T-cell (primary cell): ENCODE results near the gene ARHGAP24. TPM values are rescaled to one million over a fixed set of nuclear protein-coding genes. Genes with fewer than 3 reads are reported as not detected.

Source experiments
- ATAC-seq, 4 experiments: fragments of 200-7000 bp in 3 of 4; fragments of 150-1000 bp in 1 of 4; cut with Tn5 transposase; replicated peaks in 1 of 4; 1 replicate in 3 of 4; 2 replicates in 1 of 4; pipeline ENCODE4 v1.10.0; 2021; ENCODE audit warnings: moderate library complexity in 3 of 4, mild to moderate bottlenecking in 2 of 4, moderate number of reproducible peaks in 1 of 4
- CTCF ChIA-PET, 2 donors: fragments of 300-600 bp; sonication (Branson Sonifier 250); formaldehyde crosslinking; loops; one replicate each; lab custom pipeline; 2022; ENCODE audit warnings: antibody characterized with exemption in 2 of 2; lab: Charles Lee
- POLR2A ChIA-PET, 2 donors: fragments of 300-600 bp; sonication (Branson Sonifier 250); formaldehyde crosslinking; loops; one replicate each; lab custom pipeline; 2022; ENCODE audit warnings: antibody characterized with exemption in 2 of 2; lab: Charles Lee
- DNase-seq, 35 experiments: peaks; one replicate each; pipeline versions ENCODE4 v3.0.0 to v3.0.0-alpha.2; 2013 to 2023
- H3K27ac ChIP-seq: one replicate; pipeline ENCODE4 v1.5.1; 2013; ENCODE audit warnings: low read length
- H3K27me3 ChIP-seq, 2 experiments: replicated peaks in 1 of 2; 1 replicate in 1 of 2; 2 replicates in 1 of 2; pipeline versions ENCODE4 v1.6.1 to v1.7.0; 2013; ENCODE audit warnings: low read length in 1 of 2, mixed read lengths in 1 of 2; ENCODE audit not compliant: control insufficient read depth in 2 of 2, insufficient read depth in 2 of 2; ENCODE audit errors: extremely low read depth in 1 of 2
- H3K36me3 ChIP-seq, 2 donors: 1 replicate in 1 of 2; 2 replicates in 1 of 2; pipeline versions ENCODE4 v1.6.1 to v1.7.0; 2013; ENCODE audit warnings: low read length in 1 of 2; ENCODE audit not compliant: control insufficient read depth in 2 of 2, insufficient read depth in 1 of 2; ENCODE audit errors: extremely low read depth in 1 of 2
- H3K4me1 ChIP-seq, 2 experiments: 1 replicate in 1 of 2; 2 replicates in 1 of 2; pipeline versions ENCODE4 v1.6.1 to v1.7.0; 2013; ENCODE audit warnings: low read length in 2 of 2, mixed read lengths in 1 of 2; ENCODE audit not compliant: insufficient read depth in 2 of 2, control insufficient read depth in 1 of 2; ENCODE audit errors: extremely low read depth in 1 of 2
- H3K4me3 ChIP-seq, 2 donors: 1 replicate in 1 of 2; 2 replicates in 1 of 2; pipeline versions ENCODE4 v1.5.1 to v1.7.0; 2013; ENCODE audit warnings: mild to moderate bottlenecking in 2 of 2, low read length in 1 of 2, moderate library complexity in 1 of 2; ENCODE audit not compliant: control insufficient read depth in 1 of 2; ENCODE audit errors: extremely low read depth in 1 of 2
- H3K9me3 ChIP-seq: 2 replicates; pipeline ENCODE4 v1.7.0; 2013
- H3K27ac Mint-ChIP-seq, 2 donors: one replicate each; pipeline ENCODE4 v1.8.0; 2020 to 2021; ENCODE audit warnings: mild to moderate bottlenecking in 2 of 2, mixed read lengths in 2 of 2
- H3K27me3 Mint-ChIP-seq, 2 donors: one replicate each; pipeline ENCODE4 v1.8.0; 2021 to 2022; ENCODE audit warnings: mixed read lengths in 2 of 2
- H3K36me3 Mint-ChIP-seq: one replicate; pipeline ENCODE4 v1.8.0; 2021; ENCODE audit warnings: mixed read lengths
- H3K4me1 Mint-ChIP-seq, 3 donors: one replicate each; pipeline ENCODE4 v1.8.0; 2020 to 2022; ENCODE audit warnings: mixed read lengths in 3 of 3, mild to moderate bottlenecking in 1 of 3
- H3K4me3 Mint-ChIP-seq, 3 donors: one replicate each; pipeline ENCODE4 v1.8.0; 2020 to 2022; ENCODE audit warnings: mild to moderate bottlenecking in 3 of 3, mixed read lengths in 3 of 3, moderate library complexity in 3 of 3
- H3K9me3 Mint-ChIP-seq, 3 donors: one replicate each; pipeline ENCODE4 v1.8.0; 2020 to 2022; ENCODE audit warnings: mixed read lengths in 3 of 3
- WGBS: methylation state at CpG from one replicate; pipeline ENCODE4 v1.1.5; 2013; ENCODE audit warnings: missing lambda C conversion rate; ENCODE audit not compliant: insufficient coverage; 5-methylcytosine and 5-hydroxymethylcytosine counted together
- total RNA-seq, 35 experiments: library from RNA in 6 of 35; stranded (reverse) in 6 of 35; fragments of 120-200 nt in 1 of 35; gene quantifications; one replicate each; pipeline versions ENCODE4 v1.2.1 to v1.2.4 and lab custom pipeline; 2013 to 2026

Gene ARHGAP24
- total RNA-seq, 5 donors from 2014 or later (not counting 1 experiment from before 2014, with no cell fraction given), result 0.45 to 2.7 (median 1.8) TPM

DNA sequence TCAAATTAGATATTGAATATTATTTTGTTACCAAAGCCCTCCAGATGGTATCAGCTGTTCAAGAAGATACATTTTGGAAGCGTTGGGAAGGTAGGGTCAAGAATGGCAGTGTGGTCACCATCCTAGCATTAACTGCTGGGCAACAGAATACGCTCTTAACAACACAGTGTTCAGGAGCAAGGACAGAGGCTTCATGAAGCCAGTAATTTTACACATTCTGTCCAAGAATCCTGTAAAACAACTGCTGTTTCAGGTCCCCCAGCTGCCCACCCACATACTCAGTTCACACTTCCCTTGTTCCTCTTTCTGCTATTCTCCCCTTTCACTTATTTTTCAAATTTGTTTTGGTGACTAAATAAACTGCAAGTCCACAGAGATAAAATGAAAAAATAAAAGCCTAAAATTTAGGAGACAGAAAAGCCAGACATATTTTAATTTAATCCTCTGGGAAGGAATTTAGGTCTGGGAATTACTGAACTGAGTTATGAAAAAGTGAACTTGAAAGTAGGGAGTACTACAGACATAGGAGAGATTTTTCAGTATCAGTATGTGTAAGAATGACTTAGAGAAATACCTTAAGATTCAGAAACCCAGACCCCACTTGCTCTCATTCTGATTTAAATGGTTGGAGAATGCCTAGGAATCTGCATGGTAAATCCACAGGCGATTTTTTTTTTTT, 478.2 kb downstream of the ARHGAP24 start:
- ChIA-PET POLR2A (no interaction called here), CTCF (no interaction called here)
- Mint-ChIP-seq H3K27ac (no peak overlapping the region), H3K4me3 (no peak overlapping the region), H3K36me3 (no peaks in the 10 kb centered on the region), H3K9me3 (no peaks in the 10 kb centered on the region), H3K4me1 (no peaks in the 10 kb centered on the region), H3K27me3 (no peaks in the 10 kb centered on the region)
- DNase-seq (no peak), ATAC-seq (no peak)
- 83% methylated on average over 2 of the region's 3 CpGs for WGBS
- H3K27ac ChIP-seq, result no peak overlapping the region
- H3K4me1 ChIP-seq, result no peaks in the 10 kb centered on the region
- H3K27me3 ChIP-seq, result no peaks in the 10 kb centered on the region
- no peaks in the 10 kb centered on the region for H3K36me3 ChIP-seq
- H3K4me3 ChIP-seq, result no peak overlapping the region
- H3K9me3 ChIP-seq, result no peaks in the 10 kb centered on the region

GRCh38 chr4:85953651-85954018, 478.7 kb downstream of the ARHGAP24 start:
- Mint-ChIP-seq H3K27ac (no peak overlapping the region), H3K36me3 (no peaks in the 10 kb centered on the region), H3K27me3 (no peaks in the 10 kb centered on the region), H3K4me3 (no peak overlapping the region), H3K4me1 (no peaks in the 10 kb centered on the region), H3K9me3 (no peaks in the 10 kb centered on the region)
- DNase-seq (no peak), ATAC-seq (no peak)
- H3K27me3 ChIP-seq, result no peaks in the 10 kb centered on the region
- no peak overlapping the region for H3K4me3 ChIP-seq
- H3K9me3 ChIP-seq, result no peaks in the 10 kb centered on the region
- CTCF ChIA-PET, result no interaction called here
- no peaks in the 10 kb centered on the region for H3K4me1 ChIP-seq
- no peak overlapping the region for H3K27ac ChIP-seq
- POLR2A ChIA-PET, result no interaction called here
- no peaks in the 10 kb centered on the region for H3K36me3 ChIP-seq
- 84% methylated on average over 2 of the region's 3 CpGs for WGBS

GRCh38 chr4:85955620-85956292, 480.8 kb downstream of the ARHGAP24 start:
- Mint-ChIP-seq H3K4me3 (no peak overlapping the region), H3K4me1 (no peaks in the 10 kb centered on the region), H3K36me3 (no peaks in the 10 kb centered on the region), H3K27ac (no peak overlapping the region), H3K27me3 (no peaks in the 10 kb centered on the region), H3K9me3 (no peaks in the 10 kb centered on the region)
- POLR2A ChIA-PET, result no interaction called here
- Histone ChIP-seq H3K27ac (no peak overlapping the region), H3K9me3 (no peaks in the 10 kb centered on the region), H3K36me3 (no peaks in the 10 kb centered on the region), H3K4me3 (no peak overlapping the region), H3K4me1 (no peaks in the 10 kb centered on the region), H3K27me3 (no peaks in the 10 kb centered on the region)
- DNase-seq (no peak), ATAC-seq (no peak)
- CTCF ChIA-PET, result no interaction called here

GRCh38 chr4:85956293-85956945, 481.5 kb downstream of the ARHGAP24 start:
- Mint-ChIP-seq H3K36me3 (no peaks in the 10 kb centered on the region), H3K9me3 (no peaks in the 10 kb centered on the region), H3K27me3 (no peaks in the 10 kb centered on the region), H3K4me3 (no peak overlapping the region), H3K4me1 (no peaks in the 10 kb centered on the region), H3K27ac (no peak overlapping the region)
- Histone ChIP-seq H3K4me1 (no peaks in the 10 kb centered on the region), H3K36me3 (no peaks in the 10 kb centered on the region), H3K27me3 (no peaks in the 10 kb centered on the region), H3K4me3 (no peak overlapping the region), H3K9me3 (no peaks in the 10 kb centered on the region), H3K27ac (no peak overlapping the region)
- WGBS, result 91% methylated on average over 11 of the region's 17 CpGs
- ATAC-seq, result no peak
- CTCF ChIA-PET, result no interaction called here
- POLR2A ChIA-PET, result no interaction called here
- no peak for DNase-seq

- Histone ChIP-seq H3K4me1 (no peaks in the 10 kb centered on the region), H3K27me3 (no peaks in the 10 kb centered on the region), H3K4me3 (no peak overlapping the region), H3K9me3 (no peaks in the 10 kb centered on the region), H3K36me3 (no peaks in the 10 kb centered on the region), H3K27ac (no peak overlapping the region)
- no peak for DNase-seq
- no peak for ATAC-seq
- no peak overlapping the region for H3K4me3 Mint-ChIP-seq
- H3K27me3 Mint-ChIP-seq, result no peaks in the 10 kb centered on the region
- no peaks in the 10 kb centered on the region for H3K36me3 Mint-ChIP-seq
- H3K9me3 Mint-ChIP-seq, result peaks cover 0 to 3% (median 3%) of the 10 kb centered on the region in 3 donors
- ChIA-PET CTCF (no interaction called here), POLR2A (no interaction called here)
- no peak overlapping the region for H3K27ac Mint-ChIP-seq
- H3K4me1 Mint-ChIP-seq, result no peaks in the 10 kb centered on the region
- no CpG with 5 or more reads among the region's 4 CpGs for WGBS
These were observed 486.9 kb downstream of the ARHGAP24 start for GRCh38 chr4:85961887-85962286.

DNA sequence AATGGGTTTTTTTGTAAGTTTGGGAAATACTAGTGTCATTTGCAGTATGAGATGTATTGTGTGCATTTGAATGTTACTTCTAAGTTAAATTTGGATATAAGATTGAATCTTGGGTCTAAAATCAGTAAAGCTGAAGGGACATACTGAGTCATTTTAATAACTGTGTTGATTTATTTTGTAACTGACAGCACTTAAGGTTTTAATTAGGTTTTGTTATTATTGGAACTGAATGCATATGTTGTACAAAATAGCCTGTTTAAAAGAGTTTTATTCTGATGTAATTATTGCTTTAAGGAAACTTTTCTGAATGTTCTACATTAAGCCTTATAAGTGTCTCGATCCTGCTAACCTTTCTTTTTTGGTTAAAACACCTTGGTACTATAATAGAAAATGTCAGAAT, 488.3 kb downstream of the ARHGAP24 start:
- H3K4me1 ChIP-seq, result no peaks in the 10 kb centered on the region
- peaks cover 0 to 3% (median 3%) of the 10 kb centered on the region in 3 donors for H3K9me3 Mint-ChIP-seq
- H3K36me3 ChIP-seq, result no peaks in the 10 kb centered on the region
- CTCF ChIA-PET, result no interaction called here
- POLR2A ChIA-PET, result no interaction called here
- no peak overlapping the region for H3K27ac ChIP-seq
- no peaks in the 10 kb centered on the region for H3K27me3 ChIP-seq
- H3K4me1 Mint-ChIP-seq, result no peaks in the 10 kb centered on the region
- H3K9me3 ChIP-seq, result no peaks in the 10 kb centered on the region
- no CpG with 5 or more reads among the region's 1 CpG for WGBS
- no peaks in the 10 kb centered on the region for H3K36me3 Mint-ChIP-seq
- ATAC-seq (no peak), DNase-seq (no peak)
- no peak overlapping the region for H3K4me3 ChIP-seq
- H3K27me3 Mint-ChIP-seq, result no peaks in the 10 kb centered on the region
- no peak overlapping the region for H3K4me3 Mint-ChIP-seq
- H3K27ac Mint-ChIP-seq, result no peak overlapping the region
